Smooth muscle cell (in vitro differentiated cells): Measurements from ENCODE around the gene DNASE2. TPM values are rescaled to one million over a fixed set of nuclear protein-coding genes. Genes with fewer than 3 reads are reported as not detected.

Source experiments
- DNase-seq: peaks from one replicate; lab custom pipeline; 2025; ENCODE audit not compliant: unreplicated experiment; lab: John Stamatoyannopoulos, UW
- H2AFZ ChIP-seq: fragments of 200-600 bp; sonication (generic); 2 replicates; pipeline ENCODE4 v1.6.0; 2016; ENCODE audit warnings: antibody characterized with exemption, low read depth, mild to moderate bottlenecking
- H3F3A ChIP-seq: fragments of 200-600 bp; sonication (generic); 2 replicates; pipeline ENCODE4 v1.6.0; 2017; ENCODE audit warnings: antibody characterized with exemption, low read depth
- H3K27ac ChIP-seq: fragments of 200-600 bp; sonication (generic); 2 replicates; pipeline ENCODE4 v1.5.1; 2016; ENCODE audit warnings: low read depth, mild to moderate bottlenecking
- H3K27me3 ChIP-seq: fragments of 200-600 bp; sonication (generic); 2 replicates; pipeline ENCODE4 v1.6.1; 2016; ENCODE audit warnings: low read depth, mild to moderate bottlenecking
- H3K36me3 ChIP-seq: fragments of 200-600 bp; sonication (generic); 2 replicates; pipeline ENCODE4 v1.5.1; 2016; ENCODE audit warnings: low read depth
- H3K4me1 ChIP-seq: fragments of 200-600 bp; sonication (generic); 2 replicates; pipeline ENCODE4 v1.5.1; 2016; ENCODE audit warnings: low read depth
- H3K4me2 ChIP-seq: fragments of 200-600 bp; sonication (generic); 2 replicates; pipeline ENCODE4 v1.6.0; 2016; ENCODE audit warnings: mild to moderate bottlenecking
- H3K4me3 ChIP-seq: fragments of 200-600 bp; sonication (generic); 2 replicates; pipeline ENCODE4 v1.5.1; 2016; ENCODE audit warnings: mild to moderate bottlenecking
- H3K79me2 ChIP-seq: fragments of 200-600 bp; sonication (generic); 2 replicates; pipeline ENCODE4 v1.6.0; 2016; ENCODE audit warnings: low read depth, mild to moderate bottlenecking
- H3K9ac ChIP-seq: fragments of 200-600 bp; sonication (generic); 2 replicates; pipeline ENCODE4 v1.6.0; 2016; ENCODE audit warnings: low read depth
- H3K9me3 ChIP-seq: fragments of 200-600 bp; sonication (generic); replicated peaks from 2 replicates; pipeline ENCODE4 v1.5.1; 2016; ENCODE audit warnings: low read depth
- H4K20me1 ChIP-seq: fragments of 200-600 bp; sonication (generic); 2 replicates; pipeline ENCODE4 v1.6.0; 2016; ENCODE audit warnings: low read depth
- WGBS: methylation state at CpG from one replicate; pipeline ENCODE4 v1.1.7; 2016; ENCODE audit warnings: low lambda C conversion rate; 5-methylcytosine and 5-hydroxymethylcytosine counted together
- polyA plus RNA-seq: library from polyadenylated mRNA; unstranded; fragments of >200 nt; fragmentation: Nextera tagmentation; extraction: Ambion mirVana; gene quantifications from 2 replicates; pipeline ENCODE4 v1.2.1, GENCODE V29; 2016
- total RNA-seq: library from RNA; depleted of rRNA; stranded (reverse); fragments of >200 nt; gene quantifications from 2 replicates; pipeline ENCODE4 v1.2.3, GENCODE V29; 2014
- TF ChIP-seq, protein P1 (sequence below): fragments of 200-600 bp; sonication (generic); IDR thresholded peaks from 2 replicates; pipeline ENCODE4 v1.5.1; 2017; ENCODE audit warnings: borderline replicate concordance, mild to moderate bottlenecking, antibody characterized with exemption; ENCODE audit not compliant: insufficient read depth, poor library complexity, severe bottlenecking

DNASE2 gene
- total and polyA plus RNA-seq, 2 experiments from 2014 or later, result 19.5 to 44.9 TPM

GRCh38 chr19:12867120-12868099 is 13.8 kb downstream of the DNASE2 start:
- 15% methylated on average over 48 of the region's 51 CpGs for WGBS
- H3K4me1 ChIP-seq, result peaks cover 4% of the 10 kb centered on the region

GRCh38 chr19:12866416-12867119 is 14.7 kb downstream of the DNASE2 start:
- 90% methylated on average over 29 of the region's 29 CpGs for WGBS
- Histone ChIP-seq H3K27ac (no peak overlapping the region), H3K4me2 (no peak overlapping the region), H3K9ac (no peak overlapping the region), H3F3A (no peaks in the 10 kb centered on the region), H3K9me3 (no peaks in the 10 kb centered on the region), H3K79me2 (no peaks in the 10 kb centered on the region), H3K4me1 (peaks cover 4% of the 10 kb centered on the region), H3K27me3 (no peaks in the 10 kb centered on the region), H2AFZ (no peak overlapping the region), H3K4me3 (no peak overlapping the region), H4K20me1 (no peaks in the 10 kb centered on the region), H3K36me3 (no peaks in the 10 kb centered on the region)
- DNase-seq, result no peak
- TF ChIP-seq, protein P1, sequence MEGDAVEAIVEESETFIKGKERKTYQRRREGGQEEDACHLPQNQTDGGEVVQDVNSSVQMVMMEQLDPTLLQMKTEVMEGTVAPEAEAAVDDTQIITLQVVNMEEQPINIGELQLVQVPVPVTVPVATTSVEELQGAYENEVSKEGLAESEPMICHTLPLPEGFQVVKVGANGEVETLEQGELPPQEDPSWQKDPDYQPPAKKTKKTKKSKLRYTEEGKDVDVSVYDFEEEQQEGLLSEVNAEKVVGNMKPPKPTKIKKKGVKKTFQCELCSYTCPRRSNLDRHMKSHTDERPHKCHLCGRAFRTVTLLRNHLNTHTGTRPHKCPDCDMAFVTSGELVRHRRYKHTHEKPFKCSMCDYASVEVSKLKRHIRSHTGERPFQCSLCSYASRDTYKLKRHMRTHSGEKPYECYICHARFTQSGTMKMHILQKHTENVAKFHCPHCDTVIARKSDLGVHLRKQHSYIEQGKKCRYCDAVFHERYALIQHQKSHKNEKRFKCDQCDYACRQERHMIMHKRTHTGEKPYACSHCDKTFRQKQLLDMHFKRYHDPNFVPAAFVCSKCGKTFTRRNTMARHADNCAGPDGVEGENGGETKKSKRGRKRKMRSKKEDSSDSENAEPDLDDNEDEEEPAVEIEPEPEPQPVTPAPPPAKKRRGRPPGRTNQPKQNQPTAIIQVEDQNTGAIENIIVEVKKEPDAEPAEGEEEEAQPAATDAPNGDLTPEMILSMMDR, result no peak

More at GRCh38 chr19:12867120-12868099, 13.8 kb downstream of the DNASE2 start:
- peak; percentile 36 for DNase-seq
- Histone ChIP-seq H3K27me3 (no peaks in the 10 kb centered on the region), H3K9me3 (no peaks in the 10 kb centered on the region), H3K9ac (no peak overlapping the region), H2AFZ (peak overlapping the region; percentile 96), H4K20me1 (no peaks in the 10 kb centered on the region), H3K4me2 (peak overlapping the region; percentile 91), H3K27ac (no peak overlapping the region), H3K4me3 (peak overlapping the region; percentile 55), H3F3A (no peaks in the 10 kb centered on the region), H3K79me2 (no peaks in the 10 kb centered on the region), H3K36me3 (no peaks in the 10 kb centered on the region)
- TF ChIP-seq, protein P1, result no peak

GRCh38 chr19:12865746-12866415 is 15.4 kb downstream of the DNASE2 start:
- H3F3A ChIP-seq, result no peaks in the 10 kb centered on the region
- 81% methylated on average over 18 of the region's 19 CpGs for WGBS
- TF ChIP-seq, protein P1, result no peak

More at GRCh38 chr19:12865746-12866415, 15.4 kb downstream of the DNASE2 start:
- Histone ChIP-seq H3K4me3 (no peak overlapping the region), H4K20me1 (no peaks in the 10 kb centered on the region), H3K9me3 (no peaks in the 10 kb centered on the region), H3K27me3 (no peaks in the 10 kb centered on the region), H3K36me3 (no peaks in the 10 kb centered on the region), H3K4me1 (peaks cover 4% of the 10 kb centered on the region), H3K9ac (no peak overlapping the region), H2AFZ (no peak overlapping the region), H3K79me2 (no peaks in the 10 kb centered on the region), H3K4me2 (no peak overlapping the region), H3K27ac (no peak overlapping the region)
- no peak for DNase-seq
